ENCODE results near the gene YARS2. TPM values are rescaled to one million over a fixed set of nuclear protein-coding genes. Genes with fewer than 3 reads are reported as not detected.

YARS2 gene
- total RNA-seq, 1 donor from 2014 or later, result 11.6 TPM

DNA sequence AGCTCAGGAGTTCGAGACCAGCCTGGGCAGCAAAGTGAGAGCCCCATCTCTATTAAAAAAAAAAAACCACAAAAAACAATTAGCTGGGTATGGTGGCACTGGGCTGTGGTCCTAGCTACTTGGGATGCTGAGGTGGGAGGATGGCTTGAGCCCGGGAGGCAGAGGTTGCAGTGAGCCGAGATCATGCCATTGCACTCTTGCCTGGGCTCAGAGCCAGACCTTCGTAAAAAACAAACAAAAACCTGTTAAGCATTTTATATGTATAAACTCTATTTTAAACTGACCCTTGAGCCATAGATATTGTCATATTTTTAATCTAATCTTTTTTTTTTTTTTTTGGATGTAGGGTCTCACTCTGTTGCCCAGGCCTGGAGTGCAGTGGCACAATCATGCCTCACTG is 40.9 kb downstream of the YARS2 start:
- H3K4me3 ChIP-seq, result no peak overlapping the region
- H3K27me3 ChIP-seq (ENCODE audit: low read depth), result no peaks in the 10 kb centered on the region
- no peak for DNase-seq
- intact Hi-C loops (cut with micrococcal nuclease), result no loop called here
- H3K27ac ChIP-seq (replicated peaks), result no peak overlapping the region
- H3K9me3 ChIP-seq (replicated peaks), result no peaks in the 10 kb centered on the region
- no peak for TF ChIP-seq CTCF (IDR thresholded peaks at IDR 0.05; ENCODE audit: borderline replicate concordance)
- H3K4me1 ChIP-seq, result no peaks in the 10 kb centered on the region
- H3K36me3 ChIP-seq, result peaks cover 65% of the 10 kb centered on the region

DNA sequence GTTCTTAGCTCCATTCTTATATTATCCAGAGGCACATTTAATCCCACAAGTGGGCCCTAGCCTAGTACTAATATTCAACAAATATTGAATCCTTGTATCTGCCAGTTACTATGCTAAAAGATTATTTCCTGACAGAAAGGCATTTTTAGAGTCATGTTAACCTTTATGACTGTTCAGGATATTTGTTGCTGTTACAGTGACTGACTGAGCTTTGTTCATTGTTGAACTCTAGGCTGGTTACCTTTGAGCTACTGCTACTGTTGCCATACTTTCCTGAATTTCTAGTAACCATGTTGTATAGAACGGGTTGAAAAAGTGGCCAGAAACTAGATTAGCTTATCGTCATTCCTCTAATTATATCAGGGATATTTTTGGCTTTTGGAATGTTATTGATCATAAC is 46.8 kb downstream of the YARS2 start:
- intact Hi-C loops (cut with micrococcal nuclease), result no loop called here
- Histone ChIP-seq H3K27ac (replicated peaks) (no peak overlapping the region), H3K27me3 (ENCODE audit: low read depth) (no peaks in the 10 kb centered on the region), H3K4me3 (no peak overlapping the region), H3K9me3 (replicated peaks) (no peaks in the 10 kb centered on the region), H3K36me3 (peaks cover 54% of the 10 kb centered on the region), H3K4me1 (no peaks in the 10 kb centered on the region)
- no peak for DNase-seq
- no peak for TF ChIP-seq CTCF (IDR thresholded peaks at IDR 0.05; ENCODE audit: borderline replicate concordance)

DNA sequence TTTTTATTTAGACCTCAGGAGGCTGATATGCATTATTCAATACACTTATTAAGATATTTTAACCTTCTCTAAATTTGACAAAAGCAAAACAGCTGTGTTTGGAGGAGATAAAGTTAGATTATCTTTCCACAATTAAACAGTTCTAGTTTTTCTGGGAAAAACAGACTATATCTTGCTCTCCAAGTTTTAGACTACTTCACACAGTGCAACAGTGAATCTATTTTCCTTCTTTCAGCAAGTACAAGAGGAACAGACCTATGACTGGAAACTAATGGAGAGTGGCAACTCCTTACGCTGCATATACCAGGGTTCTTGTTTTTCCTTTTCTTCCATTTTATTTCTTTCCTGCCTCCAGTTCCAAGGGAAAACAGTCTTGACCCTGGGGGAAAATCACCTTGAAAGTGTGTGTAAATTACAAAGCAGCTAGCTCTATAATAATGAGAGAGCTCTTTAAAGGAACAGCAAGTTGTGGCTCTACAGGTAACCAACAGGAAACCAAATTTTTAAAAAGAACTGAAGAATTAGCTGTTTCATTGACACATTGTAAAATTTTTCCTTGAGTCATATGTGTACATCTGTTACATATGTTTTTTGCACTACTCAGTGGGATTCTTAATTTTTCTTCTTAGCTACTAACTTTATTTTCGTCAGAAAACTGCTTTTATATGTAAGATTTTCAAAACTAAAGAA is 49.2 kb downstream of the YARS2 start:
- DNase-seq, result no peak
- Histone ChIP-seq H3K4me3 (no peak overlapping the region), H3K36me3 (peaks cover 38% of the 10 kb centered on the region), H3K4me1 (no peaks in the 10 kb centered on the region), H3K9me3 (replicated peaks) (no peaks in the 10 kb centered on the region), H3K27me3 (ENCODE audit: low read depth) (no peaks in the 10 kb centered on the region), H3K27ac (replicated peaks) (no peak overlapping the region)
- no peak for TF ChIP-seq CTCF (IDR thresholded peaks at IDR 0.05; ENCODE audit: borderline replicate concordance)
- intact Hi-C loops (cut with micrococcal nuclease), result no loop called here

DNA sequence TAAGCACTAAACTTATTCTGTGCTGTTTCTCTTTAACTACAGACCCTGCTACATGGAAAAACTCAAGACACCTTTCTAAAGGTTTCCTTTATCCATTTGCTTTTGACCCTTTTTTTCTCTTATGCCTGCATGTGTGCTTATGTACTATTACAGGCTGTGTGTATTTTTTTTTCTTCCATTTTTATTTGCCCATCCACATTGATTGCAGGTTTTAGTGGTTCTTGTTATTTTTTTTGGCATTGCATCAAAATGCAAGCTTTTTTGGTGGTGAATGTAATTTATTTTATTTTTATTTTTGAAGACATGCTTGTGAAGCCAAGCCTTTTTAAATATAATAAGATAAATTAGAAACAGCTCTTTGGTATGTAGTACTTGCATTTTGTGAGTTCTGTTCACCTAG is 49.9 kb downstream of the YARS2 start:
- no peaks in the 10 kb centered on the region for H3K9me3 ChIP-seq (replicated peaks)
- no peak for DNase-seq
- H3K4me3 ChIP-seq, result no peak overlapping the region
- intact Hi-C loops (cut with micrococcal nuclease), result no loop called here
- H3K36me3 ChIP-seq, result peaks cover 33% of the 10 kb centered on the region
- H3K27ac ChIP-seq (replicated peaks), result no peak overlapping the region
- TF ChIP-seq CTCF (IDR thresholded peaks at IDR 0.05; ENCODE audit: borderline replicate concordance), result no peak
- no peaks in the 10 kb centered on the region for H3K4me1 ChIP-seq
- no peaks in the 10 kb centered on the region for H3K27me3 ChIP-seq (ENCODE audit: low read depth)

GRCh38 chr12:32702946-32703345 is 52.8 kb downstream of the YARS2 start:
- Histone ChIP-seq H3K4me1 (no peaks in the 10 kb centered on the region), H3K36me3 (peaks cover 27% of the 10 kb centered on the region), H3K9me3 (replicated peaks) (no peaks in the 10 kb centered on the region), H3K27me3 (ENCODE audit: low read depth) (no peaks in the 10 kb centered on the region), H3K4me3 (no peak overlapping the region), H3K27ac (replicated peaks) (no peak overlapping the region)
- intact Hi-C loops (cut with micrococcal nuclease), result no loop called here
- no peak for TF ChIP-seq CTCF (IDR thresholded peaks at IDR 0.05; ENCODE audit: borderline replicate concordance)
- no peak for DNase-seq

All from left ventricle myocardium inferior (tissue), 1 donor.